Brain microvascular endothelial cell (primary cell): ENCODE results near the gene C1orf210.

Experiments
- DNase-seq: peaks from one replicate; pipeline ENCODE4 v3.0.0-alpha.2; 2020
- H3K27ac ChIP-seq: fragments of 250-450 bp; sonication (Bioruptor Pico); 2 replicates; pipeline ENCODE4 v1.5.1; 2020; ENCODE audit warnings: mild to moderate bottlenecking, moderate library complexity
- H3K27me3 ChIP-seq: fragments of 250-450 bp; sonication (Bioruptor Pico); replicated peaks from 2 replicates; pipeline ENCODE4 v1.5.1; 2020; ENCODE audit warnings: mild to moderate bottlenecking
- H3K36me3 ChIP-seq: fragments of 250-450 bp; sonication (Bioruptor Pico); replicated peaks from 2 replicates; pipeline ENCODE4 v1.5.1; 2020; ENCODE audit warnings: mild to moderate bottlenecking
- H3K4me3 ChIP-seq: 2 replicates; pipeline ENCODE4 v1.5.1; 2011; ENCODE audit warnings: low read depth, mild to moderate bottlenecking, control low read depth, low read length, moderate library complexity
- in situ Hi-C: cut with HindIII; loops from 2 replicates; pipeline ENCODE4 v1.10.0; 2017; ENCODE audit warnings: low sequenced_read_pairs, low pct_ligation_motif_present
- TF ChIP-seq, protein P1 (sequence below): IDR thresholded peaks from 2 replicates; pipeline ENCODE4 v1.5.1; 2011; ENCODE audit warnings: low read depth, mild to moderate bottlenecking, moderate library complexity, low read length, control low read depth, inconsistent platforms; ENCODE audit errors: missing control alignments

The C1orf210 gene

DNA sequence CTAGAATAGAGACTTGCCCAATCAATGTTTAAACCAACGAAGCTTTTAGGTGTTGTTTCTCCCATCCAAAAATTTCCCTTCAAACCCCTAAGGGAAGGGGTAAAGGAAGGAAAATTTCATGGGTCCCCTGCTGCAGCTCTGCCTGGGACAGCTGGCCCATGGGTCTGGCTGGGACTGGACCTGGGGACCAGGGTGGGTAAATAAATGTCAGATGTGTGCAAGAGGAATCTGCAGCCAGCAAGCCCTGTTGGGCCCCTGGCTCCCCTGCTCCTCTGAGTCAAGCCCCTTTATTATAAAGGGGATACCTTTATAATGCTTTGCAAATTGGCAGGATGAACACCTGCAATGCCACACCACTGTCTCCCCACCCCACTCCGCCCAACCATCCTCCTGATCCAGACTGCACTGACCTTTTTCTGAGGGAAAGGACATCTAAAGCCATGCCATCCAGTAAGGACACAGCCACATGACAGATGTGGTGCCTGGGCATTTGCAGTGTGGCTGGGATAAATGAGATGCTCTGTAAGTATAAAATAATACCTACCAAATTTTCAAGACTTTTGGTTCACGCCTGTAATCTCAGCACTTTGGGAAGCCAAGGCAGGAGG lies 17.5 kb downstream of the C1orf210 start:
- H3K36me3 ChIP-seq = no peaks in the 10 kb centered on the region
- no peaks in the 10 kb centered on the region for H3K27me3 ChIP-seq
- in situ Hi-C loops = no loop called here
- no peak overlapping the region for H3K27ac ChIP-seq
- no peak overlapping the region for H3K4me3 ChIP-seq
- DNase-seq = no peak
- TF ChIP-seq, protein P1, sequence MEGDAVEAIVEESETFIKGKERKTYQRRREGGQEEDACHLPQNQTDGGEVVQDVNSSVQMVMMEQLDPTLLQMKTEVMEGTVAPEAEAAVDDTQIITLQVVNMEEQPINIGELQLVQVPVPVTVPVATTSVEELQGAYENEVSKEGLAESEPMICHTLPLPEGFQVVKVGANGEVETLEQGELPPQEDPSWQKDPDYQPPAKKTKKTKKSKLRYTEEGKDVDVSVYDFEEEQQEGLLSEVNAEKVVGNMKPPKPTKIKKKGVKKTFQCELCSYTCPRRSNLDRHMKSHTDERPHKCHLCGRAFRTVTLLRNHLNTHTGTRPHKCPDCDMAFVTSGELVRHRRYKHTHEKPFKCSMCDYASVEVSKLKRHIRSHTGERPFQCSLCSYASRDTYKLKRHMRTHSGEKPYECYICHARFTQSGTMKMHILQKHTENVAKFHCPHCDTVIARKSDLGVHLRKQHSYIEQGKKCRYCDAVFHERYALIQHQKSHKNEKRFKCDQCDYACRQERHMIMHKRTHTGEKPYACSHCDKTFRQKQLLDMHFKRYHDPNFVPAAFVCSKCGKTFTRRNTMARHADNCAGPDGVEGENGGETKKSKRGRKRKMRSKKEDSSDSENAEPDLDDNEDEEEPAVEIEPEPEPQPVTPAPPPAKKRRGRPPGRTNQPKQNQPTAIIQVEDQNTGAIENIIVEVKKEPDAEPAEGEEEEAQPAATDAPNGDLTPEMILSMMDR = no peak

DNA sequence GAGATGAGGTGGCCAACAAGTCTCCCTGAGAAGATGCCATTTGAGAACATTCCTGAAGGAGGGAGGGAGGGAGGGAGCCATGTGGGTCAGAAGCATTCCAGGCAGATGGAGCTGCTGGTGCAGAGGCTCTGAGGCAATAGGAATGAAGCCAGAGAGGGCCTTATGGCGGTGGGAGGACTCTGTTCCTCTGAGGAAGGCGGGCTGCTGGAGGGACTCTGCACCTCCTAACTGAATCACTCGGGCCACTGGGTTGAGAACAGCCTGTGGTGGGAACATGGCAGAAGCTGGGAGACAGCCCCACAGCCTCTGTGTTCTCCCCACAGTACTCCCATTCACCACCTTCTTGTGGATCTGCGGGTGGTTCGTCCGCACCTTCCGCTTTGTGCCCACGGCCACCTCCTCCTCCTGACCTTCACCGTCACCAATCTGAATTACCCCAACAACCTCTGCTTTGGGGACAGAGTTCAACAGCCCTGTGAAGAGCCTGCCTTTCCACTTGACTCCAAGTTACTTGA lies 18.0 kb downstream of the C1orf210 start:
- Histone ChIP-seq H3K36me3 (no peaks in the 10 kb centered on the region), H3K27ac (no peak overlapping the region), H3K27me3 (no peaks in the 10 kb centered on the region), H3K4me3 (no peak overlapping the region)
- TF ChIP-seq, protein P1 = no peak
- DNase-seq = peak; percentile 40
- in situ Hi-C loops = no loop called here

DNA sequence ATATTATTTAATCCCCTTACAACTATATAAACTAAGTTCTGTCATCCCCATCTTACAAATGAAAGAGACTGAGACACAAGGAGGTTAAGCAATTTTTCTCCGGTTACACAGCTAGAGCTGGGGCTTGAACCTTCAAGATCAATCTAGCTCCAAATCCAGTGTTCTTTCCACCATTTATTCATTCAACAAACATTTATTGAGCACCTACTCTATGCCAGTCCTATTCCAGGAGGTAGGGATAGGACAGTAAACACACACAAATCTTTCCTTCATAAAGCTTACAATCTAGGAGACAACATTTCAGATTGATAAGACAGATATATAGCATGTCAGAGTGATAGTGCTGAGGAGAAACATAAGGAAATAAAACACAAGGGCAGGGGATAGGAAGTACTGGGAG lies 18.5 kb downstream of the C1orf210 start:
- TF ChIP-seq, protein P1 = no peak
- H3K27ac ChIP-seq = no peak overlapping the region
- H3K36me3 ChIP-seq = no peaks in the 10 kb centered on the region
- H3K4me3 ChIP-seq = no peak overlapping the region
- no peaks in the 10 kb centered on the region for H3K27me3 ChIP-seq
- no peak for DNase-seq
- in situ Hi-C loops = no loop called here

DNA sequence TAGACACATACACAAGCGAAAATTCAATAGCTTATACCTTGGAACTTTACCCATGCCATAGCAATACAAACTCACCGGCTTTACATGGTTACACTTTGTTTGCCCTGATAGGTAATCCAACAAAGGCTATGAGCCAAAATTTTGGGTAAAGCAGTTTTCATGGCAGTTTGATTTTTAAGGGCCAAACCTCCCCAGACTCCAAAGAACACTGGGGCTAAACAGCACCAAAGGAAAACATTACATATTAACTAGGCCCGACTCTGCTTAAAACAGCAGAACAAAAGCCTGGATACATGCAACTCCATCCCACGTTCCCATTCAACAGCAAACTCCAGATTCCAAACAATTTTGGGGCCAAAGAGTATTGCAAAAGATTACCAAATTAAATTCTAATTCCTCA lies 19.9 kb downstream of the C1orf210 start:
- in situ Hi-C loops = no loop called here

DNA sequence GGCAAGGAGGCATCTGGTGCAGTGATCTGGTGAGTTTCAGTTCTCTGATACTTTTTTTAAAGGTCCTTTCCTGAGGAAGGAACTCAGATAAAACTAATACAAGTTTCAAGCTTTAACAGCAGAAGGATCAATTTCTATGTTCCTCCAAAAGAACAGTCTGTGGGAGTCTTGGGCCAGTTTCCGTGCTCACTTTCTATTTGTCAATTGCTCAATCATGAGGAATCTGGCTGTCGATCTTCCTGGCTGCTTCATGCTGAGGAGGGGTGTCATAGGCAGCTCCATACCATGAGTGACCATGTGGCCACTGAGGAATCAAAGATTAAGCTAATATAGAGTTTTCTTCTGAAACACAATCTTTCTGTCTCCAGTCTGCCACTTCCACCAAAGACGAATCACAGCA lies 27.0 kb downstream of the C1orf210 start:
- Histone ChIP-seq H3K27me3 (no peaks in the 10 kb centered on the region), H3K27ac (no peak overlapping the region), H3K4me3 (no peak overlapping the region), H3K36me3 (no peaks in the 10 kb centered on the region)
- no peak for DNase-seq
- TF ChIP-seq, protein P1 = no peak
- in situ Hi-C loops = no loop called here

More for the DNA sequence above, 19.9 kb downstream of the C1orf210 start:
- no peak overlapping the region for H3K4me3 ChIP-seq
- H3K27ac ChIP-seq = no peak overlapping the region
- H3K27me3 ChIP-seq = no peaks in the 10 kb centered on the region
- TF ChIP-seq, protein P1 = no peak
- no peaks in the 10 kb centered on the region for H3K36me3 ChIP-seq
- DNase-seq = no peak
